ENCODE data around the gene KCNH8.
A peak's percentile ranks its signal among the peaks of the same experiment; 100 is the strongest.
"Not testable (repeated sequence)": the region's sequence is repeated elsewhere in the genome, so short reads cannot be mapped to it uniquely, and the experiment has no call there.

Gene KCNH8

GRCh38 chr3:19147905-19148767 lies at the start of gene KCNH8:
KCNH8 (plus strand) TSS chr3:19148510; CDS start chr3:19148720, 210 bp downstream.
- DNase-seq, result peak; percentile 3 to 7

GRCh38 chr3:19102654-19103290 lies 45.5 kb upstream of the KCNH8 start:
- DNase-seq, result not testable (repeated sequence)

DNA sequence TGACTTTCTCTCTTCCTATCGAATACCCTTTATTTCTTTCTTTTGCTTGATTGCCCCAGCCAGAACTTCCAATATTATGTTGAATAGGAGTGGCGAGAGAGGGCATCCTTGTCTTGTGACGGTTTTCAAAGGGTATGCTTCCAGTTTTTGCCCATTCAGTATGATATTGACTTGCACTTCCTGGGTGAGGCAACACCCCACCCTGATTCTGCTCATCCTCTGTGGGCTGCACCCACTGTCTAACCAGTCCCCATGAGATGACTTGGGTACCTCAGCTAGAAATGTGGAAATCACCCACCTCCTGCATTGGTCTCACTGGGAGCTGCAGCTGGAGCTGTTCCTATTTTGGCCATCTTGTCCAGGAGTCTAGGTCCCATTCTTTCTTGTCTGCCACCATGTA lies 44.8 kb upstream of the KCNH8 start:
- no peak for DNase-seq

DNA sequence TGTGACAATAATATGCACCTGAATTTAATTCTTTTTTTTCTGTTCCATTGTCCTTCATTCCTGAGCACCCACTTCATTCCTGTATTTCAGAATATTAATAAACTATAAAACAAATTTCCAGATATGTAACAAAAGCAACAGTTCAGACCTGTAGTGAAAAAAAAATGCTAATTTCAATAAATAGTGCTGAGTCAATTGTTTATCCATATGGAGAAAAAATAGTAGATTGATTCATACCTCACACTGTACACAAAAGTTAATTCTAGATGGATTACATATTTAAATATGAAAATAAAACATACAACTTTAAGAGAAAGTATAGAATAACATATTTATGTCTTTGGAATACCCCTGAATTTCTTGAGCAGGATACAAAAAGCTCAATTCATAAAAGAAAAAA lies 43.9 kb upstream of the KCNH8 start:
- no peak for DNase-seq

GRCh38 chr3:19105826-19106225 lies 42.5 kb upstream of the KCNH8 start:
- no peak for DNase-seq

GRCh38 chr3:19106307-19106706 lies 42.0 kb upstream of the KCNH8 start:
- no peak for DNase-seq

DNA sequence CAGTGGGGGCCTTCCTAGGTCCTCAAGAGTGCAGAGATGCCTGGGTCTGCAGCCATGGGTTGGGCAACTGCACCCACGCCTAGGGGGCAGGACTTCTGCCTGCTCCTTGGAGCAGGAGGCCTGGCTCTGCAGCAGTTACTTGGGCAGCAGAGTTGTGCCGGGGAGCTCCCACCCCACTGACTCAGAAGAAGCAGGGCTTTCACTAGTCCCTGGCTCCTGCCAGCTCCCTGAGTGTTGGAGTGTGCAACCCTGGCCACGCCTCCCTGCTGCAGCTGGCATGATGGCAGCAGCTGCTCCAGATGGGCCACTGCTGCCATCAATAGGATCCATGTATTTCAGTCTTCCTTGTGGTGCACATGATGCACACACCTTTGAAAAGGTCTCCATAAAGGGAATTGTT lies 40.6 kb upstream of the KCNH8 start:
- no peak for DNase-seq

- no peak for DNase-seq
Measured at GRCh38 chr3:19110335-19110895, 37.9 kb upstream of the KCNH8 start.

DNA sequence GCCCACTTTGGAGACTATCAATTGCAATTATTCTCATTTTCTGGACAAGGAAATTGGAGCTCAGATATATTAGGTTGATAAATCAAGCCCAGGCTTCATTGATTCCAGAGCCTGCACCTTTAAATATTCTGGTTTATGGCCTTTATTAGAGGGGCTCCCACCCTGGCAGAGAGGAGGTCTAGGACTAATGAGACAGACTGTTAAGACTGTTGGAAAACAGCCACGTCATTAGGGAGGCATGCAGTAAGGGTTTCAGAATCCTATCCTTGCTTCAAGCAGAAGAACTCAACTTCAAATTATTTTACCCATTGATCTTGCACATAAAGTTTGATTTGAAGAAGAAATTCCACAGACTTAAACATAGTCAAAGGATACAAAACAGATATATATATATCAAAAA lies 33.8 kb upstream of the KCNH8 start:
- DNase-seq, result no peak

GRCh38 chr3:19116239-19116638 lies 32.1 kb upstream of the KCNH8 start:
- no peak for DNase-seq

GRCh38 chr3:19124752-19125151 lies 23.6 kb upstream of the KCNH8 start:
- DNase-seq, result no peak

DNA sequence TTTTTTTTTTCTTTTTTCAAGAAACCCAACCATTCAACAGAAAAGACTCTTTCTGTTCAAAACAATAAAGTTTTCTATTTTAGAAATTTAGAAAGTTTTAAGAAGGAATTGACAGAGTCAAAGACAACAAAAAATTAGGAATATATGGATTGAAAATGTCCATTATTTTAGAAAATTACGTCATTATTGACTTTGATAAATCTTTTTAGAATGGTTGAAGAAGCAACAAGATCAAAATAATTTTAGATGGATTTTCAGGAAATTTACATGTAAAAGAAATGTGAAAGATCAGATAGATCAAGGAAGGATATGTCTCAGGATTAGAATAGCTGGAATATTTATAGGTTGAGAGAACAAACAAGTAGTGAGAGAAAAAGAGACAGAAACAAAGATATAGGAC lies 8.4 kb upstream of the KCNH8 start:
- no peak for DNase-seq

DNA sequence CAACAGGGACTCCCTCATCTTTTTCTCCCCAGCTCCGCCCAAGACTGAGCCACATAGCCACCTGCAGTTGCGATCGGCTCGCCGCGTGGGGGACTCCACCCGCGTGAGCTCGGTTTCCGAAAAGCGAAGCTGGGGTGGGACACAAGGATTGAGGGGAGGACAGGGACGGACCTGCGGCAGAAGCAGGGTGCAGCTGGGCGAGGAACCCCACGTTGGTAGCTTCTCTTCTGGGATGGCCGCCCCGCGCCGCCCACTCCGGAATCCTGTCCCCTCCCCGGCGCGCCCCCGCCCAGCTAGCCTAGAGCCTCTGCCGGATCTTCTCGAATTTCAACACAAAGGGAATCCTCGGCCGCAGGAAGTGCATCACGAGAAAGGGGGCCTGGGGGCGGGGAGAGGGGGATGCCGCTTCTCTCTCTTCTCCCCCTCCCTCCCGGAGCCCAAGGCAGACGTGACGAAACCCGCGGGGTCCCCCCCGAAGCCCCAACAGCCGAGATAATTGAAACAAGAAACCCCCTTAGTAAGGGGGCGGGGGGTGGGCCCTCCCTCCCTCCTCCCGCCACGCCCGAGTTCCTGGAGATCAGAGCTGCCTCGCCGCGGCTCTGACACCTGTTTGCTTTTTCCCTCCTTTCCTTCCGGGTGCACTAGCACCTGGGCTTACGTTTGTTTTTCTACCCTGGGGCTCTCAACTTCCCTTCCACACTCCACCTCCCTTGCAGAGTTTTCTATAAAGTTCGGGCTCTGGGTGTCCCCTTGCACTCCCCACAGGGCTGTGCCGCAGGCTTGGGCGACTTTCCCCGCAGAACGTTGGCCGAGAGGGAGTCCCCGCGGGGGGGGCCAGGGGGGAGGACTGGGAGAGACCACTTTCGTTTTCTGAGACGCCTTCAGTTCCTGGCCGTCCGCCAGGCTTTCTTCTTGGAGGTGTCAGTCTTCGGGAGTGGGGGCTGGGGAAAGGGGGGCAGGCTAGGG lies 1.3 kb upstream of the KCNH8 start:
- peak; percentile 88 to 89 for DNase-seq

DNA sequence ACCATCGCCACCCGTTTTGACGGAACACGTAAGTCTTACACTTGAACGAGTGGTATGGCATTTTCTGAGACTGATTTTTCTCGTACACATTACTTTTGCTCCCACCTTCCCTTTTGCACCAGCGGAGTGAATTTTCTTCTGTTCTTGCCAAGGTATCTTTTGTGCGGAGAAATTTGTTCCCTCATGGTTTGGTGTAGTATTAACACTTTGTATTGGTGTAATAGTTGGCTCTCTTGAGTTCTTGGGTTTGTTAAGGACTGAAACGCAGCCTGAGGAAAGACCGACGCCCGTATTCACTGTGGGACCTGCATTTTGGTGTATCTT lies 420 bp downstream of the KCNH8 start:
- no peak for DNase-seq

DNA sequence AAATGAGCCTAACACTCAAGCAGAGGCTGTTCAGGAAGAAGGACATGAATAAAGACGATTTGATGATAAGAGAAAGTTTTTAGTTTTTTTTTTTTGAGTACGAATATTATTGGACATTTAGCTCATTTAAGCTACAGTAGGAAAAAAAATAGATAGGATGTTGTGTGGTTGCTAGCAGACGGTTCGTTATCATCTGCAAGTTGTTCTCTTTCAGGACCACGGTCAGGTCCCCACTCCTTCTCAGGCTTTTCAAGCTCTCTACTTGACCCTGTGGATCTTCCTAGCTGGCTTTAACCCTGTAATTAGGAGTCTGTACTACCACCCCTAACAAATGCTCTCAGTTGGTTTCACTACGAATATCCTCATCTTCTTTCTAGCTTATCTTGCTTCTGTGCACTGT lies 1.1 kb downstream of the KCNH8 start:
- peak; percentile 61 to 73 for DNase-seq

GRCh38 chr3:19151171-19151570 lies 2.9 kb downstream of the KCNH8 start:
- DNase-seq, result no peak

- no peak for DNase-seq
Measured at GRCh38 chr3:19154693-19155250, 6.5 kb downstream of the KCNH8 start.

- DNase-seq, result no peak
Measured at GRCh38 chr3:19155375-19155774, 7.1 kb downstream of the KCNH8 start.

GRCh38 chr3:19159966-19160635 lies 11.8 kb downstream of the KCNH8 start:
- no peak for DNase-seq

DNA sequence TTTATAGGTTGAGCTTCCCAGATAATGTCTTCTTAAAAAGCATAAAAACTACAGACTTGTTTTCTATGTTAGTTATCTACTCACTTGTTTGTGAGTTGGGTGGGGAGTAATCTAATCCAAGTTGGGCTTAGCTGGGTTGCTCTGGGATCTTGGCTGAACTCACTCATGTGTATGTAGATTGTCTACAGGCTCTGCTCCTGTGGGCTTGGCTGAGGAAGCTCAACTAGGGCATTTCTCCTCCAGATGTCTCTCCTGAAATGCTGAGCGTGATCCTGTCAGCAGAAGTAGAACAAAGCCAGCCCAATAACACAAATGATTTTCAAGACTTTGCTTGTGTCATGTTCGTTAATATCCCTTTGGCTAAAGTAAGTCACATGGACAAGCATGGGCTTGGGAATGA lies 17.3 kb downstream of the KCNH8 start:
- DNase-seq, result no peak

- no peak for DNase-seq
Measured at GRCh38 chr3:19171794-19172193, 23.5 kb downstream of the KCNH8 start.

DNA sequence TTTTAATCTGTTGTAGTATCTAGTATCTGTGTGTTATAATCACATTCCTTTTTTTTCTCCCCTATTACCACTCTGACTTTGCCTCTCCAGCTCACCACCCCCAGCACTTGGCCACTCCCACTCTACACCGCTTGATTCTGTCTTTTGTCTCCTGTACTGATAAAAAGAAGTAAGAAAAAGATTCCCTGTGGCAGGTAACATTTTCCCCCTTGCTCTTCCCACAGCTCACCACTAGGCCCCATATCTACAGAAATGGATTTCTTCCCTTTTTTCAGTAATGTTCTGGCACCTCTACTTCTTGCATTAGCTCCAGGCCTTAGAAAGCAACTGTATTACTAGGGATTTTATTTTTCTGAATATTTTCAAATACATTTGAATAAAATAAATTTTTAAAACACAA lies 25.6 kb downstream of the KCNH8 start:
- DNase-seq, result peak in 1 of 2 experiments; percentile 20
